NCI-H526 (cell line): ENCODE data around the gene H19.

Experiments used
- DNase-seq, 2 experiments: peaks; one replicate each; lab custom pipeline; 2025; lab: John Stamatoyannopoulos, UW

Gene H19

DNA sequence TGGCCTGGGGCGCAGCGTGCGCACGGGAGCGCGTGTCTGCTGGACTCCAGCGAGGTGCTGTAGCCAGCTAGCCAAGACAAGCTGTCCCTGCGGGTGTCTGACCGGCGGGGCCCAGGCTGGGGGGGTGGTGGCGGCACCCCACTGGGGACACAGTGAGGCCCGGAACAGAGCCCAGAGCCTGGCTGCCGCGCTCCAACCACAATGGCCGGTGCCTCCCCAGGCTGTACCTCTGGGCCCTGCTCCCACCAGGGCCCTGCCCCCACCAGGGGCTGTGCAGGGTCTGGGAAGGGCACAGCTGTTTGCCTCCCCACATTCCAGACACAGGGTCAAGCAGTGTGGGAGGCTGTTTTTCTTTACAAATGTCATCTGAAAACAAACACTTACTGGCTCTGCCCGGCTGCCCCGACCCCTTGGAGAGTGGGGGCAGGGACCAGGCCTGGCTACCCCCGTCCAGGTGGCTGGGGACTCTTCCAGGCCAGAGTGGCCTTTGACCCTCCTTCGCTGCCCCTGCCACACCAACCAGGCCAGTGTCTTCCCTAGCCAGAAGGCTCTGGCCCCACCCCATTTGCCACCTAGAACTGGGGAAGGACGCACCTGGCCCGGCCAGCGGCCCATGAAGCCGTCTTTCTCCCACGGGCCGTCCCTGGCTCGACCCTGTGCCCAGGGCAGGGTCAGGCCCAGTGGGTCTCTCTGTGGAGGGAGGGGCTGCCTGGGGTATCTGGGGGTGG, 14.6 kb downstream of the H19 start:
- no peak for DNase-seq

DNA sequence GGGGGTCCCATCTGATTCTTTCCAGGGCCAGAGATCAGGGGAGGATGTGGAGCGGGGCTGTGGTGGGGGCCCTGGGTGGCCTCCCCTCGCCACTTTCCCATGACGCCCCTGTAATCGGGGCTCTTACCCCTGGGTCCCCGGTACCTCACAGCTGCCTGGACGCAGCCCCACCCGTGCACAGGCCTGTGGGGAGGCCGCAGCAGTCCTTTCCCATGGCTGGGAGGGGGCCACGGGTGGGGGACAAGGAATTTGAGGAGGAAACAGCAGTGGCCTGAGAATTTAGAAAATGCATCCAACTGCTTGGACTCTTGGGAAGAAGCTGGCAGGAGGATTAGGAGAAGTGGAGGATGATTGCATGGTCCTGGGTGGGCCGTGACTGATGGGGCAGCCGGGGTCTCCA, 18.0 kb downstream of the H19 start:
- no peak for DNase-seq

DNA sequence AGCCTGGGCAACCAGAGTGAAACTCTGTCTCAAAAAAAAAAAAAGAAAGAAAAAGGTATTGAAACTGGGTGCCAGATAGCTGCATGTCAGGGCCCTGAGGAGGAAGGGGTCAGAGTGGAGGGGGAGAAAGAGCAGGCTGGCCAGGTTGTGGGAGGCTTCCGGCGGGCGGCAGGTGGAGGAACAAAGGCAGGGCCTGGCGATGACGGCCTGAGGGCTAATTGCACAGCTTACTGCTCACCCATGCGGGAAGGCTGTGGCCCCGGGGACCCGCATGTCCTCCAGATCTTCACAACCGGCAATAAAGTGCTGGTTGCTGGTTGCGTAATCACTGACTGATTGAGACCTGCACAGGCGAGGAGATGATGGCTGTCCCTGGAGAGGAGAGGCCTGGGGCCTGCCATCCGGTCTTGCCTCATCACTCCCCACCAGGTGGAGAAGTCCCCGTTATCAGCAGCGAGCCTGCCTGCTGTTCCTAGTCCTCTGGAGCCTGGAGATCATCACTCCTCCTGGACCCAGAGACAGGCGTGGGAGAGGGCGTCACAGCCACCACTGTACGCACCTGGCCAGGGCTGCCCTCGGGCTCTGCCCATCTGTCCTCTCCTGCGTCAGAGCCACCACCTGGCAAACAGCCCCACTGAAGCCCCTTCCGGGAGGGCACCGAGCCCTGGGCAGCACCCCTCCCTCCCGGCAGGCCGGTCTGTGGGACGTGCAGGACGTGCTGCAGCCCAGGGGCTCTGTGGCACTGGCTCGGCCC, 18.7 kb downstream of the H19 start:
- DNase-seq, result no peak

DNA sequence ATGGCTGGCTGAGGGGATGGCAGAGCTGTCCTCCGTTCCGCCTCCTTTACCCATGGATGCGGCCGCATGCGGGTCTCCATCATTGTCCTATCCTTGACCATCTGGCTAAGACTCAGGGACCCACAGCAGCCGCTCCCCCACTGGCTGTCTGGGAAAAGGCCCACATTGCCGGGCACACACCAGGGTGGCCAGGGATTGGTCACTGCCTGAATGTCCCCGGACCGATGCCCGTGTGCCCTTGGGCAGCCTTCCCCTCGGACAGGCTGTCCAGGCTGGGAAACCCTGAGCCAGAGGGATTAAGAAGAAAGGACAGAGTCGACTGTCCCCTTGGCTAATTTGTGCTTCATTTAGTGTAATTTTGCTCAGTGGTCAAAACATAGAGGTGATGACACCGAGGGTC, 22.5 kb downstream of the H19 start:
- DNase-seq, result no peak

DNA sequence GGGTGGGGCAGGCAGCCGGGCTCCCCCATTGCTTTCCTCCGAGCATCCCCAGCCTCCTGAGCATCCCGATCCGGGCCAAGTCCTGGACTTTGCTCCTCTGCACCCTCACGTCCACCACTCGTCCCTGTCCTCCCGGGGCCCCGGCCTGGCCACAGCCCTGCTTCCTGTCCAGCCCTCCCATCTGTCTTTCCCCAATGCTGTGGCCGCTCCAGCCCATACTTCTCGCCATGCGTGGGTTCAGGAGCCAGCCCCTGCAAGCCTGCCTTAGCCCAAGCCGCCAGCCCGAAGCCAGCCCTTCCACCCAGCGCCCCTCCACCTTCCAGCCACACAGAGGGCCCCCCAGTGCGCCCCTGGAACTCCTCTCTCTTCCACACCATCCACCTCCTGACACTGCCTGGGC, 26.7 kb downstream of the H19 start:
- no peak for DNase-seq

DNA sequence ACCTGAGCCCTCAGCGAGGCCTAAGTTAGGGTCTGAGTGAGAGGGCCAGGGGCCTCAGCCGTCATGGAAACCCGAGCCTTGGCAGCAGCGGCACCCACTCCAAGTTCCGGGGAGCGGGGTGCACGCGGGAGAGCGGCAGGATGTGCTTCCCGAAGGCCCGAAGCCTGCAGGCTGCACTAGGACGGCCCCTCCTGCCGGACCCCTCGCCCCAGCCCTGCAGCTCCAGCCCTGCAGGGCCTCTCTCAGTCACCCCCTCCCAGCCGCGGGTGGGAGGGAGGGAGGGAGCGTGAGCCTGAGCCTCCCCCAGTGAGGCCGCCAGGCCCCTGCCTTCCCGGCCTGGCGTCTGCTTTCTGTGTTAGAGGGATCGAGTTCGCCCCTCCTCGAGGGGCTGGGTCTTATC, 27.9 kb downstream of the H19 start:
- DNase-seq, result no peak

DNA sequence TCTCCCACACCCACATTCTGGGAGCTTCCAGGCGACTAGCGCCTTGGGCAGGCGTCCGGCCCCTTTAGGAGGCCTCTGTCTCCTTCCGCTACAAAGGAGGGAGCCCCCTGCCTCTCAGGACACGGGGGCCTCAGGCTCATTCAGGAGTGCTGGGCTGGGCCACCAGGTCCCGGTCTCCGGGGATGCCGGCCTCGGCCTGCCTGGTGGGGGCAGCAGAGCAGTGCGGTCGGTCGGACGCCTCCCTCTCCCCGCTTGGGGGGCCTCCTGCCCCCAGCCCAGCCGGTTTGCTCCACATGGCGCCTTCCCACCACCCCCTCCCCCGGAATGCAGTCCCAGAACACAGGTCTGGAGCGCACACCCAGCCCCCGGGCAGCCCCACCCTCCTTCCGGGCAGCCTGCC, 28.6 kb downstream of the H19 start:
- DNase-seq, result no peak

DNA sequence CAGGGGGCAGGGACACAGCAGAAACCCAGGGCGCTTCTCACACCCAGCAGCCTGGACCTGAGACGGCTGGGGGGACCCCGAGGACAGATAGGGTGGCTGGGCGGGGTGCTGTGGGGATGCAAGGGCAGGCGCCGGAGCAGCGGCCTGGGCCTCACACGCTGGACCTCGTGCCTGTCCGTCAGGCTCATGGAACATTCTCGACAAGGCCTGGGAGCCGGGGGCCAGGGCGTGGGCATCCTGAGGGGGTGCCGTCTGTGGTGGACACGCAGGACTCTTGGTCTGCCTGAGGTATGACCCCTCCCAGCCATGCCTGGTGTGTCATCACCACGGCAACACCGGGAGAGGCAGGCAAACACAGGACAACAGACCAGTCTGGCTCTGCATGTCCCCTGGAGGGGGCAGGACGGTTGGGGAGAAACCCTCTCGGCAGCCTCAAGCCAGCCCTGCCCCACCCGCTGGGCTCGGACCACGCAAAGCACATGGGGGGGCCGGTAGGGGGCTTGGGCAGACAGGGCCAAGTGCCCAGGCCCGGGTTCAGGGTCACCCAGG, 29.1 kb downstream of the H19 start:
- no peak for DNase-seq

DNA sequence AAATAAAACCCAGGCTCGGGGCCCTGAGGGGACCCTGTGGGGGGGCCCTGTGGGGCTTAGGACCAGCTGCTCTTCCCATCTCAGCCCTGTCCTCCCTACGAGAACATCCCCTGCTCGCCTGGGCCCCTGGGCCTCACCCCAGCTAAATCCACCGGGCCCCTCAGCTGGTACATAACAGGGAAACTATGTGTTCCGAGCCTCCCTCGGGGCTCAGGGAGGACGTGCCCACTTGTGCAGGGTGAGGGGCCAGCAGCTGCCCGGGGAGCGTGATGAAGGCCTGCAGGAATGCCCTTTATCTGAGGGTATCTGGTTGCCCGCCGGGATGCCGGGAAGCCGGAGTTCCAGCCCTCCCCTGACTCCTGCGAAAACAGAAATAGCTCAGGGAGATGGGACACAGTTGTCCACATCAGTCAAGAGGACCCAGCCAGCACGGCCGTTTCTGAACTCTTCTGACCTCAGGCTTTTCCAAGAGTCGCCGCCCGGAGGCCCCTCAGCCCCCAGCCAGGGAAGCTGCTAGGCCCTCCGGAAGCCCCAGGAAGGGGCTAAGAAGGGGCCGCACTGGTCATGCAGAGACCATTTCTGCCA, 29.9 kb downstream of the H19 start:
- no peak for DNase-seq

DNA sequence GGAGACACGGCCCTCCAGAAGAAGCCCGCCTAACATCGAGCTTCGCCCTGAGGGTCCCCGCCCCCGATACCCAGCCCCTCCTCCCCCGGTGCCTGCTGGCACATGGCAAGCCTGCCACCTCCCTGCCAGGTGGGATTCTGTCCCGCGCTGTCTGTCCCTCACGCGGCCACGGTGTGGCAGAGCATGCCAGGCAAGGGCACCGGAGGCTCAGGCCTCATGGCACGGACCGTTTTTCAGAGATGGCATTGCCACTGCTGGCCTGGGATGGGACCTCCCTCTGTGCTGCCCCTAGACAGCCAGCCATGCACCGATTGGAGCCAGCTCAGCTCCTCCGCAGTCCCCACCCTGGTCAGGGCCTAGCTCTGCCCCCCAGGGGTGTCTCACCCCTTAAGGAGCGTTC, 31.1 kb downstream of the H19 start:
- no peak for DNase-seq

DNA sequence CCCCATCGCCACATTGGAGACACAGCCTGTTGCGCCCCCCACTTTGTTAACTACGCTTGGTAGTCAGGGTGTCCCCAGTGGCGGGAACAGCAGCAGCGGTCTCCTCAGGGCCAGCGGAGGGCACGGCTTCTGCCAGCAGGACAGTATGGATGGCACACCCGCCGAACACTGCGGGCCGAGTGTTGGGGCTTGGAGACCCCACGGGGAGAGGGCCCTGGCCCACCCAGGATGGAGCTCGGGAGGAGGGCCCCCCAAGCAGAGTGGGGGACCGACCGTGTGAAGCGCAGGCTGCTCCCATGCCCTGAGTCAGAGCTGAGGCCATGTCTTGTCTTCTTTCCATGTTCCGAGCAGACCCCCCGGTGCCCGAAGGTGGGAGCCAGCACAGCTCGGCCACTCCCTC, 32.7 kb downstream of the H19 start:
- DNase-seq, result no peak

DNA sequence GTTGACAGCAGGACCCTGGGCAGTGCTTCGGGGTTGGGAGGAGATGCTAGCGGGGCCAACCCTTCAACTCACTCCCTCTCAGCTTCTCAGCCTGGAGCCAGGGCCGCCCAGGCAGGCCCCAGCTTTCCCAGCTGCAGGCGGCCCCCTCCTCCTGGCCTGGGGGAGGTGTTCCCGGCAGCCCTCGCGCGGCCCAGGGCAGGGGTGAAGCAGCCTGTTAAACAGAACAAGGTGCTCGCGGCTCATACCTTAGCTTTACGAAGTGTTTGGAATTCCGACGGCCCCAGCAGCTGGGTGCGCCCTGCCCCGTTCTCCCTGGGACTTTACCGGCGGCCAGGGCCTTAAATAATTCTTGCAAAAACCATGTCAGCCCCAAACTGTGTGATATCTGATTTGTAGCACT, 33.3 kb downstream of the H19 start:
- DNase-seq, result no peak

DNA sequence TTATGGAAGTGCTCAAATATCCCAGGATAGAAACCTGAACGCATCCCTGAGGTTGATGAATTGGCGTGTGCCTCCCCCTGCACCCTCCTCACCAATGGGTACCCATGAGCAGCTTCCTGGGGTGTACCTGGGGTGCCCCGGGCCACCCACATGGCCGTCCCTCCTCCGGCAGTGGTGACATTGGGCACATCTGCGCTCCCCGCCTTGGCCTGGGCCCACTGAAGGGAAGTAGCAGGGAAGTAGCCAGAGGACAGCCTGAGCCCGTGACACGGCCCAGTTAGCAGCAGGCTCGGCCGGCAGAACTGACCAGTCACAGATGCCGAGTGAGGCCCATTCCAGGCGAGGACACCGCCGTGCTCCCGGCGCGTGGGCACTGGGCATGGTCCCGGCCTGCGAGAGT, 33.8 kb downstream of the H19 start:
- no peak for DNase-seq

DNA sequence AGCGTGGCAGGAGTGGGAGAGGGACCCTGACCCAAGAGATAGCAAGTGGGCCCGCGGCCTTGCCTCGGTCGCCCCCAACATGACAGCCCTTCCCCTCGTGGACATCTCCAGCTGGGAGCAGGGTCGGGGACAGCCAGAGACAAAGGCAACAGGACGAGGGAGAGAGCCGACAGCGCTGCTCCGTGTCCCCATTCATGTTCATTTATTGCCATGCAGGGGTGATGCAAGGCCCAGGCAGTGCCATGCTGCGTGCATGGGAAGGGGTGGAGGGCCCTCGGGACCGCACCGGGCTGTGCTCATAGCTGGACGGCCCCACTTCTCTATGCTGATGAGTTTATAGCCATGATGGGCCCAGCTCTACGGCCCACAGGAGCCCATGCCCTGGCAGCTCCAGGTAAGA, 37.9 kb downstream of the H19 start:
- DNase-seq, result no peak

DNA sequence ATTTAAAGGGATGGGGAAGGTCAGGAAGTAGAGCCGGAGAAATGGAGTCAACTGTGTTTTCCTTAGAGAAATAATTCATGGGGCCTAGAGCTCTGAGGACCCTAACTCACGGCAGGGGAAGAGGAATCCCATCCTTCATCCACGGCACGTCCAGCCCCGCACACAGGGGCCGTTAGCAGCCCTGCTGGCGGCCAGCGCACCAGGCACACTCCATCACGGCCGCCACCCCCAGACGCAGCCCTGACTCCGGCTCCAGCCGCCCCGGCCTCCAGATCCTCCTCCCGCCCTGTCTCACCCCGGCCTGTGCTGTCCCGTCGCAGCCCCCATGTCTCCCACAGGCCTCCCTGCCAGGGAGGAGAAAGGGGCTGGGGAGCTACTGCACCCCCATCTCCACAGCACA, 39.3 kb downstream of the H19 start:
- DNase-seq, result no peak

DNA sequence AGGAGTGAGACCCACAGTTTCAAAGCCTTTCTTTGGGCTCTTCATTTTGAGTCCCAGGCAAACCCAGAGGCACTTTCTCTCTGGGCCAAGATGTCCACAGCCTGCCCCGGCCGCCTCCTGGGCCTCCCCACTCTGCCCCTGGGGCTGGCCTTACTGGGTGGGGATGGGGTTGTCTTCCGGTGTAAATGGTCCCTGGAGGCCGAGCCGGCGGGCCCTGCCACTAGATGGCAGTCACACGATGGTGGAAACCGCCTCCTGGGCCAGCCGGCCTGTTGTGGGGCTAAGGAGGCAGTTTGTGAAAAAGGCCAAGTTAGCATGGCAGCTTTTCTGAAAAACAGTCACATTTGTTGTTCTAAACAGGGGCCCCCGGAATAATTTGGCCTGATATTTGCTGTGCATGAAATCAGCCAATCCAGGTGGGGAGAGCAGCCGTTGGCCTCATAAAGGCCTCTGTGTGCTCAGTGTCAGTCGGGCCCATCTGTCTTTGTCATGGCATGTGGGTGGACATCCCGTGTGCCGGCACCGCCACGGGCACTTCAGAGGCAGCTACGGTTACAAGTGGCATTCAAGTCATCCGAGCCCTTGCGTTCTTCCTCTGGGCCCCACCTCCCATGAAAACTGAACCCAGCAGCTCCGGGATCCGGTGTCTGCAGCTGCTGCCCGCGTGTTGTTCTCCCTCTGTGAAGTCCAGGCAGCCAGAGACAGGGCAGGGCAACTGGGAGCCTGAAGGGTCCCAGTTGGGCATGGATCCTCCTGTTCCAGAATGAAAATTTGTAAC, 44.0 kb downstream of the H19 start:
- DNase-seq, result peak in 1 of 2 experiments; percentile 27

DNA sequence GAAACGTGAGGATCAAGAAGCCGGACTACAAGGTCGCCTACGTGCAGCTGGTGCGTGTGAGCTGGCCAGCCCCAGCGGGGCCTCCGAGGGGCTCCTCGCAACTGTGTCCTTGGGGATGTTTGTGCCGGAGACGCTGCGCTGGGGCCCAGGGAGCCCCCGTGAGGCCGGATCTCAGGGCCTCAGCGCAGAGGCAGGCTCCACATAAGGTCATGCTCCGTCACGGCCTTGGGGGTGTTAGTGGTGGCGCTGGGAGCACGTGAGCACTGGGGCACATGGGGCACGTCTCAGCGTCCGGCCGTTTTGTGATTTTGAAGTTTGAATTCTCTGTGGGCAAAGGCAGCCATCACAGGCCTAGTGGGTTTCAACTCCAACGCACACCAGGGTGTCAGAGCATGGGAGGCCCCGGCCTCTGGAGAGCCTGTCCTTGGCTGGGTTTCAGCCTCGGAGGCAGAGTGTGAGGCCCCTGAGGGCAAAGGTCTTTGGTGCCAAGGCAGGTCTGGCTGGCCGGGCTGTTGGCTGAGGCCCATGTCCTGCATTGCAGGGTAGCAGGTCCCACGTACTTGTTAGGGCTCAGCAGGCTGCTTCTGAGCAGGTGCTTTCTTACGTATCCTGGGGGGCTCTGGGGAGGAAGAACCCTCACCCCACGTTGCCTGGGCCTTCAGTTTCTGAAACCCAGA, 44.7 kb downstream of the H19 start:
- no peak for DNase-seq

DNA sequence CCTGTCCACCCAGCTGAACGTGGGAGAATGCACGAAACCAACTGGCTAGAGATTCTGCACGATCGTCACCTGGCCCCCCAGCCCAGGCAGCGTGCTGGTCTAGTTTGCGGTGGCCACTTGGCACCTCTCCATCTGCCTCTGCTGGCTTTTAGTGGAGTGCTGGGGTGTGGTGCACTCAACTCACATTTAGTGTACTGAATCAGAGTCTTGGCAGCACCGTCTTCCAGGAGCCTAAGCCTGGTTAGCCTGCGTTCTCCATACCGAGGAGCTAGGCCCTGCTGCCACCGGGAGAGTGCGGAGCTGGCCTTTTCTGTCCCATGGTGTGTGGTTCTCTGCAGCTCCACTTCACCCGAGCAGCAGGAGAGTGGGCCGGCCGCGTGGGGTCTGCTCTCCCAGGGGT, 47.7 kb downstream of the H19 start:
- DNase-seq, result no peak

DNA sequence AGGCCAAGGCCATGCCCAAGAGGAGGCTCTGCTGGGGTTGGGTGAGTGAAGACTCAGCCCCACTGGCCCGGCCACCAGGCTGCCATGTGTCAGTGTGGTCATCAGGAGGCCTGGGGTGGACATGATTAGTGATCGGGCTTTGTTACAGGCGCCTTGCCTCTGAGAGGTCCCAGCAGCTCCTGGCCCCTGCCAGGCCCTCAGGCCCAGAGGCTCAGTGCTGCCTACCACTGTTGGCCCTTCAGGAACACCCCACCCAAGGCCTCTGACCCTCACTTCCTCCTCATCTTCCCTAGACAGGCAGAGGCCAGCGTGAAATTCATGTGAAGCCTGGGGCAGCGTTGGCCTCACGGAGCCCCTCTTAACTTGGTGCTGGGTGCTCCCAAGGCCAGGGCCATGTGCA, 48.3 kb downstream of the H19 start:
- DNase-seq, result no peak

DNA sequence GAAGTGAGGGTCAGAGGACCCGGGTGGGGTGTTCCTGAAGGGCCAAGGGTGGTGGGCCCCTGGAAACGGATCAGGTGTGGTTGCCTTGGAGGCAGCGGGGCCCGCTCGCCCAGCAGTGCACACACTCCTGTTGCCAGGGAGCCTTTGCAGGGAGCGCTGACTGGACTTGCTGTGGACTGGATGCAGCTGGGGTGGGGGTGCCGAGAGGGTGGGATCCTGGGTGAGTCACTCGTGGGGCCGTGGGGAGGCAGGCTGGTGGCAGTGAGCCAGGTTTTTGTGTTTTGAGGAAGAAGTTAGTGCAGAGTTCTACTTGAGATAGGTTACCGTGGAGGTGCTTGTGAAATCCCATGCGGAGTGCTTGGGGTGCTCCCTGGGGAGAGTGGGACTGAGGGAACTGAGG, 49.3 kb downstream of the H19 start:
- DNase-seq, result no peak

DNA sequence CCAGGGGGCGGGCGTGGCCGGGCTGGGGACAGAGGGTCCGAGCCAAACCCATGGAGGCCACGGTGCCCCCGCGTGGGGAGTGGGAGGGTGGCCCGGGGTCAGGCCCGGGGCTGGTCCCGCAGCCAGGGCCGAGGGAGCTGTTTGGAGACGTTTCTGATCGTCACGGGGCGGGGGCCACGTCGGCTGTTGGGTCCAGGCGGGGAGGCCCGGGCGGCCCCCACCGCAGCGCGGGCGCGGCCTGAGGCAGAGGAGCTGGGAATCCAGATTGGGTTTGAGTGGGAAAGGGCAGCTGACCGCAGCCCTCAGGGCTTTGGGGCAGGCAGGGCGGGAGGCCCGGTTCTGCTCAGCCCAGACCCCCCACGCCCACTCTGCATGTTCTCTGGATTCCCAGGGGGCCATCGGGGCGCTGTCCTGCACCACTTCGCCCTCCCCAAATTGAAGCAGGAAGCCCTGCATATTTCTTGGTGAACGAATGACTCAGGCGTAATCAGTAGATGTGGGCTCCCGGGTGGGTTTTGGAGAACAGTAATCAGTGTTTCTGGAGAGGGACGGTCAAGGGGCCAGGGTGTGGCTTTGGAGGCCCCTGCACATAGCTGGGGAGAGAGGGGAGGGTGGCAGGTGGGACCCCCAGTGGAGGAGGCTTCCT, 49.9 kb downstream of the H19 start:
- DNase-seq, result no peak
